Fibroblast of lung (primary cell): ENCODE data around the gene ZNF793.

ENCODE experiments used
- CTCF ChIP-seq, 2 donors: IDR thresholded peaks in 1 of 2; conservative IDR thresholded peaks in 1 of 2; 1 replicate in 1 of 2; 2 replicates in 1 of 2; pipeline ENCODE4 v1.5.1; 2011 to 2012; ENCODE audit warnings: low read length in 2 of 2, control low read depth in 1 of 2, inconsistent platforms in 1 of 2, low read depth in 1 of 2, mild to moderate bottlenecking in 1 of 2
- EZH2 ChIP-seq: IDR thresholded peaks from 2 replicates; pipeline ENCODE4 v1.5.1; 2012; ENCODE audit warnings: low read length, control low read depth, mild to moderate bottlenecking; ENCODE audit errors: missing control alignments

GRCh38 chr19:37583340-37583739, 76.6 kb downstream of the ZNF793 start:
- TF ChIP-seq CTCF (conservative IDR thresholded peaks at IDR 0.05 in 1 of 2, IDR thresholded peaks at IDR 0.05 in 1 of 2; ENCODE audit: low read depth in 1 of 2, low read length in 2 of 2) (no peak), EZH2 (no peak)
